Naive thymus-derived CD8-positive, alpha-beta T cell (primary cell): ENCODE measurements around the gene PCDHB16. TPM values are rescaled to one million over a fixed set of nuclear protein-coding genes. Genes with fewer than 3 reads are reported as not detected.
A peak's percentile ranks its signal among the peaks of the same experiment; 100 is the strongest.
"Not testable (repeated sequence)": the region's sequence is repeated elsewhere in the genome, so short reads cannot be mapped to it uniquely, and the experiment has no call there.

Experiments
- ATAC-seq, 2 donors: fragments of 150-1000 bp; cut with Tn5 transposase in 1 of 2; sonication (Bioruptor Pico), chemical (Tn5 transposase) in 1 of 2; 1 replicate in 1 of 2; 2 replicates in 1 of 2; pipeline ENCODE4 v1.10.0; 2021; ENCODE audit warnings: mild to moderate bottlenecking in 2 of 2, moderate library complexity in 2 of 2
- POLR2A ChIA-PET: fragments of 350-600 bp; sonication (Branson Sonifier 250); formaldehyde crosslinking; loops from one replicate; lab custom pipeline; 2021; ENCODE audit warnings: antibody characterized with exemption; lab: Charles Lee
- DNase-seq, 10 donors: peaks; one replicate each; pipeline versions ENCODE4 v3.0.0 to v3.0.0-alpha.2; 2020 to 2022
- H3K27ac Mint-ChIP-seq, 10 donors: one replicate each; pipeline ENCODE4 v1.8.0; 2020 to 2022; ENCODE audit warnings: mild to moderate bottlenecking in 10 of 10, mixed read lengths in 10 of 10, moderate library complexity in 4 of 10, inconsistent platforms in 1 of 10
- H3K27me3 Mint-ChIP-seq, 5 donors: one replicate each; pipeline ENCODE4 v1.8.0; 2021 to 2022; ENCODE audit warnings: mixed read lengths in 5 of 5
- H3K36me3 Mint-ChIP-seq, 3 donors: one replicate each; pipeline ENCODE4 v1.8.0; 2020 to 2022; ENCODE audit warnings: mixed read lengths in 3 of 3, mild to moderate bottlenecking in 2 of 3, inconsistent platforms in 1 of 3
- H3K4me1 Mint-ChIP-seq, 4 donors: one replicate each; pipeline ENCODE4 v1.8.0; 2021 to 2022; ENCODE audit warnings: mixed read lengths in 4 of 4
- H3K4me3 Mint-ChIP-seq, 10 donors: one replicate each; pipeline ENCODE4 v1.8.0; 2020 to 2022; ENCODE audit warnings: mild to moderate bottlenecking in 10 of 10, mixed read lengths in 10 of 10, moderate library complexity in 6 of 10, inconsistent platforms in 1 of 10
- H3K9me3 Mint-ChIP-seq, 9 donors: one replicate each; pipeline ENCODE4 v1.8.0; 2020 to 2022; ENCODE audit warnings: mixed read lengths in 9 of 9, mild to moderate bottlenecking in 3 of 9, inconsistent platforms in 1 of 9, moderate library complexity in 1 of 9
- polyA plus RNA-seq, 3 donors: library from polyadenylated mRNA; unstranded; fragments of 300-500 nt; fragmentation: Illumina TruSeq; gene quantifications; one replicate each; pipeline ENCODE4 v1.2.3, GENCODE V29; 2021
- total RNA-seq, 8 experiments: library from RNA in 2 of 8; stranded (reverse) in 2 of 8; gene quantifications; one replicate each; pipeline ENCODE4 v1.2.3 and lab custom pipeline; 2021 to 2026

PCDHB16 gene
- total and polyA plus RNA-seq, 5 experiments from 2014 or later, result not detected

DNA sequence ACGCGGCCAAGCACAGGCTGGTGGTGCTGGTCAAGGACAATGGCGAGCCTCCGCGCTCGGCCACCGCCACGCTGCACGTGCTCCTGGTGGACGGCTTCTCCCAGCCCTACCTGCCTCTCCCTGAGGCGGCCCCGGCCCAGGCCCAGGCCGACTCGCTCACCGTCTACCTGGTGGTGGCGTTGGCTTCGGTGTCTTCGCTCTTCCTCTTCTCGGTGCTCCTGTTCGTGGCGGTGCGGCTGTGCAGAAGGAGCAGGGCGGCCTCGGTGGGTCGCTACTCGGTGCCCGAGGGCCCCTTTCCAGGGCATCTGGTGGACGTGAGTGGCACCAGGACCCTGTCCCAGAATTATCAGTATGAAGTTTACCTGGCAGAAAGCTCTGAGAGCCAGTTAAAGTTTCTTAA lies 24.3 kb upstream of the PCDHB16 start:
- H3K36me3 Mint-ChIP-seq, result peaks cover 4 to 34% (median 12%) of the 10 kb centered on the region in 3 donors
- H3K4me1 Mint-ChIP-seq, H3K27ac Mint-ChIP-seq, H3K4me3 Mint-ChIP-seq, ATAC-seq, DNase-seq, POLR2A ChIA-PET: not testable (repeated sequence)
- H3K9me3 Mint-ChIP-seq, result peaks cover 0 to 56% (median 18%) of the 10 kb centered on the region in 9 donors
- peaks cover 30 to 57% (median 36%) of the 10 kb centered on the region in 5 donors for H3K27me3 Mint-ChIP-seq

DNA sequence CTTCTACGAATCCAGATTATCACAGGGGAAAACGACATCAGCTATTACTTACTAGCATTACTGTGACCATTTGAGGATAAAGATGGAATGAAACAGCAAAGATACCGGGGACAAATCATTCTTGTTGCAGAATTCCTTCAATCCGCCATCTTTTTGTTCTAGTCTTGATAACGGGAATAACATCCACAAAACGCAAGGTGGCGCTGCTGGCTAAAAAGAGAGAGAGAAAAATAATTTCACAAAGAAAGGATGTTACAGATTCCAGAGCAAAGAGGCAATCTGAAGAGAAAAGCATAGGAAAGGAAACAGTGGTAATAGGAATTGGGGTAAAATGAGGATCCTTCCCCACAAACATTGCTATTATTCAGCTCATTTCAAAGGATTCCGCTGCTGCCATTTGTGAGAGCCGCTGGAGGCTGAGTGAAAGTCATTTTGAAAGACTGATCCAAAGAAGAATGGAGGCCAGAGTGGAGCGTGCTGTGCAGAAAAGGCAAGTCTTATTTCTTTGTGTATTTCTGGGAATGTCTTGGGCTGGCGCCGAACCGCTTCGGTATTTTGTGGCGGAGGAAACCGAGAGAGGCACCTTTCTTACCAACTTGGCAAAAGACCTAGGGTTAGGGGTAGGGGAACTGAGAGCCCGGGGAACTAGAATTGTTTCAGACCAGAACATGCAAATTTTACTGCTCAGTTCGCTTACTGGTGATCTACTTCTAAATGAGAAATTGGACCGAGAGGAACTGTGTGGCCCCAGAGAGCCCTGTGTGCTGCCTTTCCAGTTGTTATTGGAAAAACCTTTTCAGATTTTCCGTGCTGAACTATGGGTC lies 9.6 kb upstream of the PCDHB16 start, which contains the start of gene PCDHB7:
PCDHB7 (plus strand) TSS at position 264 of the 824 bp plus-strand sequence; CDS start at position 456, 192 bp downstream.
- H3K9me3 Mint-ChIP-seq, result peaks cover 0 to 32% (median 18%) of the 10 kb centered on the region in 9 donors
- H3K27ac Mint-ChIP-seq, result no peak within 1 kb of the TSS
- peaks cover 0 to 20% (median 8%) of the 10 kb centered on the region in 3 donors for H3K36me3 Mint-ChIP-seq
- peak within 1 kb of the TSS in 3 of 10 donors; percentile 6 to 24 (median 23) for H3K4me3 Mint-ChIP-seq
- POLR2A ChIA-PET, result no interaction called here
- H3K4me1 Mint-ChIP-seq, result peaks cover 0 to 6% (median 2%) of the 10 kb centered on the region in 4 donors
- DNase-seq (peak in 3 of 10 donors; percentile 8 to 25 (median 21)), ATAC-seq (no peak)
- H3K27me3 Mint-ChIP-seq, result peaks cover 20 to 48% (median 37%) of the 10 kb centered on the region in 5 donors

DNA sequence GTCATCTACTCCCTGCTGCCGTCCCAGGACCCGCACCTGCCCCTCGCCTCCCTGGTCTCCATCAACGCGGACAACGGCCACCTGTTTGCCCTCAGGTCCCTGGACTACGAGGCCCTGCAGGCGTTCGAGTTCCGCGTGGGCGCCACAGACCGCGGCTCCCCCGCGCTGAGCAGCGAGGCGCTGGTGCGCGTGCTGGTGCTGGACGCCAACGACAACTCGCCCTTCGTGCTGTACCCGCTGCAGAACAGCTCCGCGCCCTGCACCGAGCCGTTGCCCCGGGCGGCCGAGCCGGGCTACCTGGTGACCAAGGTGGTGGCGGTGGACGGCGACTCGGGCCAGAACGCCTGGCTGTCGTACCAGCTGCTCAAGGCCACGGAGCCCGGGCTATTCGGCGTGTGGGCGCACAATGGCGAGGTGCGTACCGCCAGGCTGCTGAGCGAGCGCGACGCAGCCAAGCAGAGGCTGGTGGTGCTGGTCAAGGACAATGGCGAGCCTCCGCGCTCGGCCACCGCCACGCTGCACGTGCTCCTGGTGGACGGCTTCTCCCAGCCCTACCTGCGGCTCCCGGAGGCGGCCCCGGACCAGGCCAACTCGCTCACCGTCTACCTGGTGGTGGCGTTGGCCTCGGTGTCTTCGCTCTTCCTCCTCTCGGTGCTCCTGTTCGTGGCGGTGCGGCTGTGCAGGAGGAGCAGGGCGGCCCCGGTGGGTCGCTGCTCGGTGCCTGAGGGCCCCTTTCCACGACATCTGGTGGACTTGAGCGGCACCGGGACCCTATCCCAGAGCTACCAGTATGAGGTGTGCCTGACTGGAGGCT lies 7.7 kb upstream of the PCDHB16 start:
- Mint-ChIP-seq H3K9me3 (peaks cover 0 to 24% (median 11%) of the 10 kb centered on the region in 9 donors), H3K4me3 (peak overlapping the region in 1 of 10 donors; percentile 10), H3K27me3 (peaks cover 10 to 29% (median 24%) of the 10 kb centered on the region in 5 donors), H3K36me3 (peaks cover 0 to 16% (median 5%) of the 10 kb centered on the region in 3 donors)
- POLR2A ChIA-PET, H3K4me1 Mint-ChIP-seq, H3K27ac Mint-ChIP-seq, ATAC-seq, DNase-seq: not testable (repeated sequence)

DNA sequence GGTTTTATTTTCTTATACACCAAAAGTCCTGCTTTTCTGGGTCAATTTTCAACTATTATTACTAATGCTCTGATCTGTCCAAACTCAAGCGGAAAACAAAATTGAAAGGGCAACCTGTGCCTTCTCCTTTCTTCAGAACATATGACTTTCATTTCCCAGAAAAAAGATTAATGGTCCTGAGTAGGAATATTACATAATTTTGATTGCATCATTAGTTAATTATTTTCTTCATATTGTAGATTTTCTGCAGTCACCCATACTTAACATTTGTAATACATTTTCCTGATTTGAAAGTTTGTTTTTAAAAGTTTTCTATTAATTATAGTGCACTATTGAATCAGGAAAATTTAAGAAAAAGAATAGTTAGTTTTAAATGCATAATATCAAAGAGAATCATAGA lies 6.3 kb upstream of the PCDHB16 start:
- peaks cover 0 to 6% (median 2%) of the 10 kb centered on the region in 4 donors for H3K4me1 Mint-ChIP-seq

DNA sequence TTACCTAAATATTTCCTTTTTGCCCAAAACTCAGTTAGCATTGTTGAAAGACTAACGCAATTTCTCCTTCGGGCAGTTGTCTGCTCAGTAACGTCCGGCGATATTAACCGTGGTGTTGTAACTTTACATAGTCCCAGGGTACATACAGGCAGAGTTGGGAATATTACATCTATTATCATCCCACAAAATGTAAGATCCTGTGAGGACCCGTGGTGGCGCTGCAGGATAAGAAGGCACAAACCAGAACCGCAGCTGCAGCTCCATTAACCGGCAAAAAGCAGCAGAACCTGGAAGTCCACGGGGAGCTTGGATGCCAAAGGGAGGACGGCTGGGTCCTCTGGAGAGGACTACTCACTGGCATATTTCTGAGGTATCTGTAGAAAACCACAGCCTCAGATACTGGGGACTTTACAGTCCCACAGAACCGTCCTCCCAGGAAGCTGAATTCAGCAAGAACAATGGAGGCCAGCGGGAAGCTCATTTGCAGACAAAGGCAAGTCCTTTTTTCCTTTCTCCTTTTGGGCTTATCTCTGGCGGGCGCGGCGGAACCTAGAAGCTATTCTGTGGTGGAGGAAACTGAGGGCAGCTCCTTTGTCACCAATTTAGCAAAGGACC lies 4.5 kb upstream of the PCDHB16 start, which contains the start of gene PCDHB8:
PCDHB8 (plus strand) TSS at position 214 of the 615 bp plus-strand sequence; CDS start at position 459, 245 bp downstream.
- POLR2A ChIA-PET, H3K4me1 Mint-ChIP-seq, H3K4me3 Mint-ChIP-seq, H3K27ac Mint-ChIP-seq, DNase-seq, ATAC-seq: not testable (repeated sequence)
- Mint-ChIP-seq H3K9me3 (peaks cover 0 to 40% (median 25%) of the 10 kb centered on the region in 9 donors), H3K36me3 (peaks cover 1 to 22% (median 4%) of the 10 kb centered on the region in 3 donors), H3K27me3 (peaks cover 21 to 36% (median 26%) of the 10 kb centered on the region in 5 donors)

More for the DNA sequence above, 6.3 kb upstream of the PCDHB16 start:
- H3K4me3 Mint-ChIP-seq, result no peak overlapping the region
- peaks cover 0 to 21% (median 5%) of the 10 kb centered on the region in 3 donors for H3K36me3 Mint-ChIP-seq
- peaks cover 0 to 31% (median 17%) of the 10 kb centered on the region in 9 donors for H3K9me3 Mint-ChIP-seq
- ATAC-seq (no peak), DNase-seq (no peak)
- H3K27ac Mint-ChIP-seq, result no peak overlapping the region
- H3K27me3 Mint-ChIP-seq, result peaks cover 14 to 28% (median 19%) of the 10 kb centered on the region in 5 donors
- POLR2A ChIA-PET, result no interaction called here

DNA sequence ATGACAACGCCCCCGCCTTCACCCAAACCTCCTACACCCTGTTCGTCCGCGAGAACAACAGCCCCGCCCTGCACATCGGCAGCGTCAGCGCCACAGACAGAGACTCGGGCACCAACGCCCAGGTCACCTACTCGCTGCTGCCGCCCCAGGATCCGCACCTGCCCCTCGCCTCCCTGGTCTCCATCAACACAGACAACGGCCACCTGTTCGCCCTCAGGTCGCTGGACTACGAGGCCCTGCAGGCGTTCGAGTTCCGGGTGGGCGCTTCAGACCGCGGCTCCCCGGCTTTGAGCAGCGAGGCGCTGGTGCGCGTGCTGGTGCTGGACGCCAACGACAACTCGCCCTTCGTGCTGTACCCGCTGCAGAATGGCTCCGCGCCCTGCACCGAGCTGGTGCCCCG lies 2.8 kb upstream of the PCDHB16 start:
- Mint-ChIP-seq H3K27me3 (peaks cover 20 to 33% (median 25%) of the 10 kb centered on the region in 5 donors), H3K9me3 (peaks cover 0 to 35% (median 24%) of the 10 kb centered on the region in 9 donors), H3K36me3 (peaks cover 0 to 23% (median 4%) of the 10 kb centered on the region in 3 donors)
- POLR2A ChIA-PET, ATAC-seq, H3K4me3 Mint-ChIP-seq, H3K4me1 Mint-ChIP-seq, H3K27ac Mint-ChIP-seq: not testable (repeated sequence)
- DNase-seq, result peak in 1 of 10 donors; percentile 65

DNA sequence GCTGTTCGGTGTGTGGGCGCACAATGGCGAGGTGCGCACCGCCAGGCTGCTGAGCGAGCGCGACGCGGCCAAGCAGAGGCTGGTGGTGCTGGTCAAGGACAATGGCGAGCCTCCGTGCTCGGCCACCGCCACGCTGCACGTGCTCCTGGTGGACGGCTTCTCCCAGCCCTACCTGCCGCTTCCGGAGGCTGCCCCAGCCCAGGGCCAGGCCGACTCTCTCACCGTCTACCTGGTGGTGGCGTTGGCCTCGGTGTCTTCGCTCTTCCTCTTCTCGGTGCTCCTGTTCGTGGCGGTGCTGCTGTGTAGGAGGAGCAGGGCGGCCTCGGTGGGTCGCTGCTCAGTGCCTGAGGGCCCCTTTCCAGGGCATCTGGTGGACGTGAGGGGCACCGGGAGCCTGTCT lies 2.3 kb upstream of the PCDHB16 start:
- ATAC-seq, H3K27ac Mint-ChIP-seq, H3K4me1 Mint-ChIP-seq, POLR2A ChIA-PET: not testable (repeated sequence)
- Mint-ChIP-seq H3K27me3 (peaks cover 25 to 38% (median 30%) of the 10 kb centered on the region in 5 donors), H3K9me3 (peaks cover 0 to 38% (median 28%) of the 10 kb centered on the region in 9 donors), H3K36me3 (peaks cover 5 to 28% (median 7%) of the 10 kb centered on the region in 3 donors), H3K4me3 (peak overlapping the region in 1 of 10 donors; percentile 43)
- DNase-seq, result peak in 1 of 10 donors; percentile 53

DNA sequence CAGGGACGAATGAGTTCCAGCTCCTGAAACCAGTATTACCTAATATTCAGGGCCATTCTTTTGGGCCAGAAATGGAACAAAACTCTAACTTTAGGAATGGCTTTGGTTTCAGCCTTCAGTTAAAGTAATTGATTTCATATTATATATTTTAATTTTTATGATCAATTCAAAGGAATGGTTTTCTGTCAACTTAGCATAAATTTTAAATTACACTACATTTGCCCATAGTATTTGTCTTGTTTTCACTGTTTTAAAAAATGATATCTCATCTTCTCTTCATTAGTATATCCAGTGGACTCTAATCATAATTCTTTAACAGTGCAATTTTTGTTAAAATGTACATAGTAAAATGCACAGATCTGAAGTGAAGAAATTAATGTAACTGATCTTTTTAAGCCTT lies 1.9 kb upstream of the PCDHB16 start:
- ATAC-seq (no peak), DNase-seq (no peak)
- Mint-ChIP-seq H3K4me1 (no peaks in the 10 kb centered on the region), H3K27me3 (peaks cover 27 to 40% (median 34%) of the 10 kb centered on the region in 5 donors), H3K4me3 (peak overlapping the region in 1 of 10 donors; percentile 43), H3K9me3 (peaks cover 0 to 40% (median 32%) of the 10 kb centered on the region in 9 donors), H3K36me3 (peaks cover 5 to 32% (median 9%) of the 10 kb centered on the region in 3 donors), H3K27ac (no peak overlapping the region)
- POLR2A ChIA-PET, result no interaction called here

DNA sequence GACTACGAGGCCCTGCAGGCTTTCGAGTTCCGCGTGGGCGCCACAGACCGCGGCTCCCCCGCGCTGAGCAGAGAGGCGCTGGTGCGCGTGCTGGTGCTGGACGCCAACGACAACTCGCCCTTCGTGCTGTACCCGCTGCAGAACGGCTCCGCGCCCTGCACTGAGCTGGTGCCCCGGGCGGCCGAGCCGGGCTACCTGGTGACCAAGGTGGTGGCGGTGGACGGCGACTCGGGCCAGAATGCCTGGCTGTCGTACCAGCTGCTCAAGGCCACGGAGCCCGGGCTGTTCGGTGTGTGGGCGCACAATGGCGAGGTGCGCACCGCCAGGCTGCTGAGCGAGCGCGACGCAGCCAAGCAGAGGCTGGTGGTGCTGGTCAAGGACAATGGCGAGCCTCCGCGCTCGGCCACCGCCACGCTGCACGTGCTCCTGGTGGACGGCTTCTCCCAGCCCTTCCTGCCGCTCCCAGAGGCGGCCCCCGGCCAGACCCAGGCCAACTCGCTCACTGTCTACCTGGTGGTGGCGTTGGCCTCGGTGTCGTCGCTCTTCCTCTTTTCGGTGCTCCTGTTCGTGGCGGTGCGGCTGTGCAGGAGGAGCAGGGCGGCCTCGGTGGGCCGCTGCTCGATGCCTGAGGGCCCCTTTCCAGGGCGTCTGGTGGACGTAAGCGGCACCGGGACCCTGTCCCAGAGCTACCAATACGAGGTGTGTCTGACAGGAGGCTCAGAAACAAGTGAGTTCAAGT lies 2.1 kb downstream of the PCDHB16 start:
- H3K27ac Mint-ChIP-seq, DNase-seq, ATAC-seq, POLR2A ChIA-PET, H3K4me3 Mint-ChIP-seq: not testable (repeated sequence)
- Mint-ChIP-seq H3K27me3 (peaks cover 42 to 70% (median 56%) of the 10 kb centered on the region in 5 donors), H3K4me1 (peaks cover 2 to 11% (median 4%) of the 10 kb centered on the region in 4 donors), H3K36me3 (peaks cover 12 to 53% (median 14%) of the 10 kb centered on the region in 3 donors), H3K9me3 (peaks cover 6 to 60% (median 49%) of the 10 kb centered on the region in 9 donors)

DNA sequence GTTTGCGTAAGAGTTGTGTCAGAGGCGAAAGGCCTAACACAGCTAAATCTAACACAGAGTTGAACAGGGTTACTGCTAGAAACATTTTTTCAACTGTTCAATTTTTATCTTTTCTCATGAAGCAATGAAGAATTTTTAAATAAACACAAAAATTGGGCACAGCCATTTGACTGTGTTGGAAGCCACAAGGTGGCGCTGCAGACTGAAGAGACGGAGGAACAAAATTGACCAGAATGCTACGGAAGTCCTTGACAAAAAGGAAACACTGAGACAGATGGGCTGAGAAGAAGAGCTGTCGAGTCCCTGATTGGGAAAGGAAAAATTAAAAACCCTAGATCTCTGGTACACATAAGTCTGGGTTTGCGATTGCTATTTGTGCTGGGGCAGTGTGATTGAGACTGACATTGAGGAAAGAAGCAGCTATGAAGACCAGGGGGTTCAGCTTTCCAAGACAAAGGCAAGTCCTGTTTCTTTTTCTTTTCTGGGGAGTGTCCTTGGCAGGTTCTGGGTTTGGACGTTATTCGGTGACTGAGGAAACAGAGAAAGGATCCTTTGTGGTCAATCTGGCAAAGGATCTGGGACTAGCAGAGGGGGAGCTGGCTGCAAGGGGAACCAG lies 4.8 kb downstream of the PCDHB16 start, which contains the start of gene PCDHB9:
PCDHB9 (plus strand) TSS at position 265 of the 616 bp plus-strand sequence; CDS start at position 423, 158 bp downstream.
- DNase-seq (peak in 3 of 10 donors; percentile 6 to 22 (median 17)), ATAC-seq (no peak)
- Mint-ChIP-seq H3K4me3 (peak within 1 kb of the TSS in 8 of 10 donors; percentile 12 to 56 (median 34)), H3K4me1 (peaks cover 2 to 11% (median 4%) of the 10 kb centered on the region in 4 donors), H3K27ac (peak within 1 kb of the TSS in 1 of 10 donors; percentile 6), H3K27me3 (peaks cover 44 to 82% (median 67%) of the 10 kb centered on the region in 5 donors), H3K9me3 (peaks cover 6 to 71% (median 50%) of the 10 kb centered on the region in 9 donors), H3K36me3 (peaks cover 22 to 53% (median 25%) of the 10 kb centered on the region in 3 donors)
- POLR2A ChIA-PET, result no interaction called here
